Endothelial cell of umbilical vein (primary cell): Measurements from ENCODE around the gene BSND. TPM values are rescaled to one million over a fixed set of nuclear protein-coding genes. Genes with fewer than 3 reads are reported as not detected.

Source experiments
- BruUV-seq: library from RNA; stranded (reverse); fragments of 400-500 nt; replicated peaks from 2 replicates; lab custom pipeline; 2021; lab: Mats Ljungman, UMichigan
- CTCF ChIA-PET: fragments of 300-600, 350-600 bp; sonication (Branson Sonifier 250); formaldehyde crosslinking; loops from one replicate; lab custom pipeline; 2021; ENCODE audit warnings: antibody characterized with exemption, inconsistent platforms; lab: Charles Lee
- POLR2A ChIA-PET: fragments of 300-600, 350-600 bp; sonication (Branson Sonifier 250); formaldehyde crosslinking; loops from one replicate; lab custom pipeline; 2021; ENCODE audit warnings: antibody characterized with exemption, inconsistent platforms; lab: Charles Lee
- DNase-seq: peaks from one replicate; pipeline ENCODE4 v3.0.0-alpha.2; 2011; ENCODE audit warnings: low read depth, low spot score
- FAIRE-seq: peaks from 2 replicates; lab custom pipeline; 2011; peaks lifted over from hg19 to GRCh38; lab: Jason Lieb, UNC
- H2AFZ ChIP-seq: 2 replicates; pipeline ENCODE4 v1.6.0; 2012; ENCODE audit warnings: low read depth, low read length, control low read depth, inconsistent platforms
- H3K27ac ChIP-seq: 2 replicates; pipeline ENCODE4 v1.5.1; 2011; ENCODE audit warnings: low read depth, mild to moderate bottlenecking, control low read depth, low read length, moderate library complexity; ENCODE audit not compliant: insufficient read depth
- H3K27me3 ChIP-seq, 2 experiments: 2 replicates each; pipeline versions ENCODE4 v1.6.0 to v1.6.1; 2011; ENCODE audit warnings: low read length in 2 of 2, mixed read lengths in 1 of 2; ENCODE audit not compliant: control insufficient read depth in 2 of 2, insufficient read depth in 2 of 2
- H3K36me3 ChIP-seq, 2 experiments: 2 replicates in 1 of 2; 3 replicates in 1 of 2; pipeline ENCODE4 v1.5.1; 2011; ENCODE audit warnings: low read length in 2 of 2, mild to moderate bottlenecking in 1 of 2, moderate library complexity in 1 of 2; ENCODE audit not compliant: control insufficient read depth in 2 of 2, insufficient read depth in 2 of 2; ENCODE audit errors: extremely low read depth in 1 of 2
- H3K4me1 ChIP-seq: 3 replicates; pipeline ENCODE4 v1.5.1; 2011; ENCODE audit warnings: mild to moderate bottlenecking, low read length; ENCODE audit not compliant: control insufficient read depth, insufficient read depth; ENCODE audit errors: extremely low read depth
- H3K4me2 ChIP-seq: 2 replicates; pipeline ENCODE4 v1.6.1; 2011; ENCODE audit warnings: low read length, control low read depth, mixed read lengths; ENCODE audit not compliant: insufficient read depth
- H3K4me3 ChIP-seq, 3 experiments: fragments of 200-600 bp in 1 of 3; sonication (generic), shearing (Covaris generic) in 1 of 3; replicated peaks in 1 of 3; 2 replicates each; pipeline ENCODE4 v1.5.1; 2011 to 2016; ENCODE audit warnings: control low read depth in 3 of 3, low read length in 3 of 3, mild to moderate bottlenecking in 2 of 3, inconsistent platforms in 1 of 3, low read depth in 1 of 3, moderate library complexity in 1 of 3; ENCODE audit not compliant: insufficient read depth in 1 of 3
- H3K79me2 ChIP-seq: 2 replicates; pipeline ENCODE4 v1.6.0; 2012; ENCODE audit warnings: low read length, inconsistent platforms; ENCODE audit not compliant: control insufficient read depth, insufficient read depth
- H3K9ac ChIP-seq: replicated peaks from 2 replicates; pipeline ENCODE3; 2011; ENCODE audit warnings: low read length, control low read depth; ENCODE audit not compliant: insufficient read depth; ENCODE audit errors: extremely low read depth
- H3K9me1 ChIP-seq: replicated peaks from 3 replicates; pipeline ENCODE4 v1.6.0; 2011; ENCODE audit warnings: mild to moderate bottlenecking, low read length; ENCODE audit not compliant: control insufficient read depth, insufficient read depth; ENCODE audit errors: extremely low read depth
- H3K9me3 ChIP-seq: replicated peaks from 2 replicates; pipeline ENCODE4 v1.5.1; 2012; ENCODE audit warnings: low read length, inconsistent platforms; ENCODE audit not compliant: control insufficient read depth, insufficient read depth
- H4K20me1 ChIP-seq: replicated peaks from 2 replicates; pipeline ENCODE3; 2011; ENCODE audit warnings: mild to moderate bottlenecking, low read length; ENCODE audit not compliant: control insufficient read depth, insufficient read depth; ENCODE audit errors: extremely low read depth
- CTCF ChIP-seq, 2 donors: IDR thresholded peaks; 1 replicate in 1 of 2; 2 replicates in 1 of 2; pipeline ENCODE4 v1.5.1; 2011; ENCODE audit warnings: low read length in 2 of 2, mild to moderate bottlenecking in 2 of 2, moderate library complexity in 2 of 2, control low read depth in 1 of 2, inconsistent platforms in 1 of 2, low read depth in 1 of 2; ENCODE audit not compliant: insufficient read depth in 1 of 2; ENCODE audit errors: extremely low read depth in 1 of 2
- EZH2 ChIP-seq: IDR thresholded peaks from 2 replicates; pipeline ENCODE4 v1.6.1; 2012; ENCODE audit warnings: borderline replicate concordance, low read depth, mild to moderate bottlenecking, moderate library complexity, low read length, inconsistent platforms; ENCODE audit not compliant: severe bottlenecking
- FOS ChIP-seq: IDR thresholded peaks from 2 replicates; pipeline ENCODE4 v1.6.1; 2011; ENCODE audit warnings: mild to moderate bottlenecking, low read length, moderate library complexity, borderline replicate concordance; ENCODE audit not compliant: insufficient read depth
- GATA2 ChIP-seq: IDR thresholded peaks from 2 replicates; pipeline ENCODE4 v1.7.0; 2011; ENCODE audit warnings: low read depth, mild to moderate bottlenecking, moderate library complexity, mixed read lengths, low read length; ENCODE audit not compliant: insufficient read length, insufficient read depth
- JUN ChIP-seq: IDR thresholded peaks from 2 replicates; pipeline ENCODE4 v1.6.1; 2011; ENCODE audit warnings: borderline replicate concordance, low read depth; ENCODE audit not compliant: insufficient read length, insufficient read depth
- MAX ChIP-seq: IDR thresholded peaks from 2 replicates; pipeline ENCODE4 v1.6.1; 2011; ENCODE audit not compliant: insufficient read depth, insufficient read length
- MYC ChIP-seq: IDR thresholded peaks from one replicate; pipeline ENCODE4 v1.6.1; 2011; ENCODE audit warnings: mild to moderate bottlenecking, low read depth, low read length
- POLR2AphosphoS5 ChIP-seq: IDR thresholded peaks from 2 replicates; pipeline ENCODE4 v1.6.1; 2012; ENCODE audit warnings: low read depth, mild to moderate bottlenecking, control low read depth, low read length, moderate library complexity; ENCODE audit not compliant: insufficient read depth
- dilution Hi-C: fragments of 300-500 bp; cut with MboI; formaldehyde crosslinking; loops from one replicate; pipeline ENCODE4 v1.15.0; 2019; ENCODE audit warnings: low sequenced_read_pairs; ENCODE audit not compliant: extremely low pct_ligation_motif_present
- intact Hi-C: fragments of 100-400 bp; cut with micrococcal nuclease; formaldehyde crosslinking; loops from one replicate; pipeline ENCODE4 v1.10.0; 2022
- polyA plus RNA-seq, 4 experiments: library from polyadenylated mRNA; depleted of rRNA in 3 of 4; stranded (reverse) in 3 of 4; unstranded in 1 of 4; fragments of >200 nt; gene quantifications; 2 replicates each; pipeline versions ENCODE4 v1.2.1 to v1.2.3, GENCODE V29; 2011 to 2012; ENCODE audit warnings: missing spikeins in 1 of 4
- total RNA-seq: library from RNA; stranded (reverse); gene quantifications from 2 replicates; pipeline ENCODE4 v1.2.3, GENCODE V29; 2021

Gene BSND
- total and polyA plus RNA-seq, 2 donors (not counting 3 experiments of a cell fraction or from before 2014, with no cell fraction given): not detected

- POLR2A ChIA-PET: no interaction called here
- H3K9me3 ChIP-seq: no peaks in the 10 kb centered on the region
- DNase-seq (no peak), FAIRE-seq (no peak)
- H3K4me2 ChIP-seq: peak overlapping the region; percentile 25
- H3K4me1 ChIP-seq: no peaks in the 10 kb centered on the region
- dilution Hi-C loops: no loop called here
- intact Hi-C loops: no loop called here
- no peak overlapping the region for H2AFZ ChIP-seq
- no peaks in the 10 kb centered on the region for H3K9me1 ChIP-seq
- CTCF ChIA-PET: interaction anchor here (2.4 to 25.0 kb wide), 2 partner anchors 16 to 34 kb away, joined by 10 to 918 read pairs; no protein-coding TSS in a partner anchor
- no peak overlapping the region for H3K4me3 ChIP-seq
- no peak overlapping the region for H3K27ac ChIP-seq
- no peaks in the 10 kb centered on the region for H4K20me1 ChIP-seq
- no peaks in the 10 kb centered on the region for H3K36me3 ChIP-seq
- H3K79me2 ChIP-seq: no peaks in the 10 kb centered on the region
- BruUV-seq: no TSS peak
- peaks cover 20 to 29% of the 10 kb centered on the region in 2 experiments for H3K27me3 ChIP-seq
- TF ChIP-seq CTCF (IDR thresholded peaks at IDR 0.05; ENCODE audit: extremely low read depth in 1 of 2, insufficient read depth in 1 of 2, low read depth in 1 of 2, low read length in 2 of 2) (no peak), EZH2 (peak; percentile 66)
- H3K9ac ChIP-seq: no peak overlapping the region
Measured at GRCh38 chr1:54980046-54980527, 18.6 kb upstream of the BSND start.

GRCh38 chr1:54980528-54981241, 18.0 kb upstream of the BSND start, which contains the start of gene TMEM61:
Gene TMEM61 (plus strand): TSS chr1:54980628. CDS start chr1:54981066, 438 bp downstream.
- BruUV-seq: no TSS peak
- Histone ChIP-seq H3K9me1 (no peaks in the 10 kb centered on the region), H3K4me2 (peak within 1 kb of the TSS; percentile 25), H3K36me3 (no peaks in the 10 kb centered on the region), H3K79me2 (no peaks in the 10 kb centered on the region), H4K20me1 (no peaks in the 10 kb centered on the region), H3K27ac (no peak within 1 kb of the TSS), H3K27me3 (peaks cover 20 to 29% of the 10 kb centered on the region in 2 experiments), H3K4me1 (no peaks in the 10 kb centered on the region), H3K9ac (no peak within 1 kb of the TSS), H2AFZ (no peak within 1 kb of the TSS), H3K9me3 (no peaks in the 10 kb centered on the region), H3K4me3 (no peak within 1 kb of the TSS)
- DNase-seq (no peak), FAIRE-seq (no peak)
- CTCF ChIA-PET: interaction anchor here (25.0 kb wide), 1 partner anchor 35 kb away, joined by 918 read pairs; no protein-coding TSS in a partner anchor
- TF ChIP-seq JUN (no peak), FOS (no peak), MYC (no peak), POLR2AphosphoS5 (no peak), EZH2 (no peak), GATA2 (no peak), MAX (no peak)
- intact Hi-C loops (no loop called here), dilution Hi-C loops (no loop called here)
- POLR2A ChIA-PET: no interaction called here
